Tibial nerve (tissue), 3 donors: ENCODE results near the gene THSD4.

ENCODE experiments used
- CTCF ChIP-seq, 5 experiments: fragments of 200-600 bp in 3 of 5; fragments of 450-650 bp in 2 of 5; sonication (generic) in 3 of 5; IDR thresholded peaks; one replicate each; pipeline ENCODE4 v1.5.1; 2016 to 2019; ENCODE audit warnings: antibody characterized with exemption in 5 of 5, mild to moderate bottlenecking in 3 of 5, moderate library complexity in 2 of 5
- POLR2A ChIP-seq, 2 donors: fragments of 450-650 bp; IDR thresholded peaks; one replicate each; pipeline ENCODE4 v1.6.1; 2017; ENCODE audit warnings: antibody characterized with exemption in 2 of 2, mild to moderate bottlenecking in 2 of 2, moderate library complexity in 2 of 2

- TF ChIP-seq CTCF (IDR thresholded peaks at IDR 0.05): no peak
- TF ChIP-seq POLR2A (IDR thresholded peaks at IDR 0.05): no peak
These were observed 124.5 kb downstream of the THSD4 start for GRCh38 chr15:71239592-71240364.
